Osteoblast (primary cell): ENCODE data around the gene USH2A. TPM values are rescaled to one million over a fixed set of nuclear protein-coding genes. Genes with fewer than 3 reads are reported as not detected.

ENCODE experiments used
- DNase-seq: peaks from one replicate; pipeline ENCODE4 v3.0.0; 2011; ENCODE audit warnings: low spot score, mixed read lengths; ENCODE audit not compliant: insufficient read length; ENCODE audit errors: missing footprints
- H2AFZ ChIP-seq: 2 replicates; pipeline ENCODE4 v1.6.0; 2011; ENCODE audit warnings: mild to moderate bottlenecking, low read length
- H3K27ac ChIP-seq: 2 replicates; pipeline ENCODE4 v1.5.1; 2011; ENCODE audit warnings: mild to moderate bottlenecking, low read depth, low read length, moderate library complexity
- H3K27me3 ChIP-seq: 2 replicates; pipeline ENCODE4 v1.6.0; 2012; ENCODE audit warnings: mild to moderate bottlenecking, control low read depth, inconsistent platforms, low read length, moderate library complexity; ENCODE audit not compliant: insufficient read depth
- H3K36me3 ChIP-seq: 2 replicates; pipeline ENCODE4 v1.5.1; 2011; ENCODE audit warnings: mild to moderate bottlenecking, low read length, control low read depth, moderate library complexity; ENCODE audit not compliant: insufficient read depth
- H3K4me1 ChIP-seq: 2 replicates; pipeline ENCODE4 v1.5.1; 2011; ENCODE audit warnings: mild to moderate bottlenecking, low read length, control low read depth, moderate library complexity; ENCODE audit not compliant: insufficient read depth
- H3K4me2 ChIP-seq: 2 replicates; pipeline ENCODE4 v1.6.0; 2011; ENCODE audit warnings: mild to moderate bottlenecking, low read length; ENCODE audit not compliant: insufficient read depth
- H3K4me3 ChIP-seq: fragments of 200-600 bp; sonication (generic); 3 replicates; pipeline ENCODE4 v1.5.1; 2012; ENCODE audit warnings: mild to moderate bottlenecking, low read length, inconsistent platforms; ENCODE audit not compliant: insufficient read depth
- H3K79me2 ChIP-seq: 2 replicates; pipeline ENCODE4 v1.6.0; 2012; ENCODE audit warnings: mild to moderate bottlenecking, low read length, control low read depth, inconsistent platforms; ENCODE audit not compliant: insufficient read depth
- H3K9me3 ChIP-seq: 2 replicates; pipeline ENCODE4 v1.5.1; 2011; ENCODE audit warnings: low read depth, low read length, control low read depth
- H4K20me1 ChIP-seq: 2 replicates; pipeline ENCODE4 v1.6.0; 2012; ENCODE audit warnings: mild to moderate bottlenecking, low read length, control low read depth; ENCODE audit not compliant: insufficient read depth
- CTCF ChIP-seq: IDR thresholded peaks from 2 replicates; pipeline ENCODE4 v1.5.1; 2011; ENCODE audit warnings: mild to moderate bottlenecking, low read depth, low read length, moderate library complexity; ENCODE audit errors: extremely low read depth
- total RNA-seq: library from RNA; depleted of rRNA; stranded (reverse); fragments of >200 nt; gene quantifications from 2 replicates; pipeline ENCODE4 v1.2.3, GENCODE V29; 2012

The USH2A gene
- total RNA-seq, 1 donor, result under 0.01 TPM

- Histone ChIP-seq H3K27ac (no peak overlapping the region), H2AFZ (no peak overlapping the region), H3K79me2 (no peaks in the 10 kb centered on the region), H3K9me3 (no peaks in the 10 kb centered on the region), H3K4me1 (no peaks in the 10 kb centered on the region), H3K27me3 (no peaks in the 10 kb centered on the region), H3K4me2 (no peak overlapping the region), H4K20me1 (no peaks in the 10 kb centered on the region), H3K4me3 (no peak overlapping the region), H3K36me3 (no peaks in the 10 kb centered on the region)
- no peak for TF ChIP-seq CTCF
- DNase-seq, result no peak
Observed at GRCh38 chr1:215872658-215873057, 550.6 kb downstream of the USH2A start.

GRCh38 chr1:215868500-215868899 lies 554.7 kb downstream of the USH2A start:
- H3K36me3 ChIP-seq, result no peaks in the 10 kb centered on the region
- no peak overlapping the region for H3K4me3 ChIP-seq
- no peak overlapping the region for H2AFZ ChIP-seq
- H3K27me3 ChIP-seq, result no peaks in the 10 kb centered on the region
- H3K79me2 ChIP-seq, result no peaks in the 10 kb centered on the region
- no peaks in the 10 kb centered on the region for H3K9me3 ChIP-seq
- DNase-seq, result no peak
- H3K4me2 ChIP-seq, result no peak overlapping the region
- TF ChIP-seq CTCF, result no peak
- no peaks in the 10 kb centered on the region for H3K4me1 ChIP-seq
- H3K27ac ChIP-seq, result no peak overlapping the region
- H4K20me1 ChIP-seq, result no peaks in the 10 kb centered on the region

- no peak overlapping the region for H2AFZ ChIP-seq
- TF ChIP-seq CTCF, result no peak
- H3K4me2 ChIP-seq, result no peak overlapping the region
- H4K20me1 ChIP-seq, result no peaks in the 10 kb centered on the region
- H3K36me3 ChIP-seq, result no peaks in the 10 kb centered on the region
- no peaks in the 10 kb centered on the region for H3K27me3 ChIP-seq
- H3K79me2 ChIP-seq, result no peaks in the 10 kb centered on the region
- DNase-seq, result no peak
- no peaks in the 10 kb centered on the region for H3K9me3 ChIP-seq
- no peak overlapping the region for H3K27ac ChIP-seq
- no peaks in the 10 kb centered on the region for H3K4me1 ChIP-seq
- no peak overlapping the region for H3K4me3 ChIP-seq
Observed at GRCh38 chr1:215865060-215865459, 558.2 kb downstream of the USH2A start.

DNA sequence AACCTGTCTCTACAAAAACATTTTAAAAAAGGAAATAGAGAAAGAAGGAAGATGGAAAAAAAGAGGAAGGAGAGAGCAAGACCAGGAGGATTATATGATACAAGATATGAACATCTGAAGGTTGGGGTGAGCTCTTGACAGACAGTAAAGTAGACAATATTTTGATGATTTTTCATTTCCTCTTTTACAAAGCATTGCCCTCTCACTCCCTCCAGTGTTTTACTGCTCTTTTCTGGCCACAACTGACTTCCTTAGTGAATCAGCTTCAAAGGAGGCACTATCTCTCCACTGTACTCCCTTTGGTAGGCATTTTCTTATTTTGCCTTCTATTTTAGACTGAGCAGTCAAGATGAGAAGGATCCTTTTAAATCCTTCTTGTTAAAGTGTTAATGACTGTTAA lies 559.5 kb downstream of the USH2A start:
- no peak for TF ChIP-seq CTCF
- Histone ChIP-seq H4K20me1 (no peaks in the 10 kb centered on the region), H3K36me3 (no peaks in the 10 kb centered on the region), H3K27ac (no peak overlapping the region), H3K4me1 (no peaks in the 10 kb centered on the region), H3K4me2 (no peak overlapping the region), H2AFZ (no peak overlapping the region), H3K27me3 (no peaks in the 10 kb centered on the region), H3K79me2 (no peaks in the 10 kb centered on the region), H3K4me3 (no peak overlapping the region), H3K9me3 (no peaks in the 10 kb centered on the region)
- no peak for DNase-seq
